HG02885 (cell line): ENCODE data around the gene KPNA3.

Experiments
- ATAC-seq: cut with Tn5 transposase; IDR thresholded peaks from one replicate; pipeline ENCODE4 v1.9.1; 2021; ENCODE audit warnings: mild to moderate bottlenecking; ENCODE audit not compliant: unreplicated experiment, poor library complexity

The KPNA3 gene

GRCh38 chr13:49690133-49690994, 102.1 kb downstream of the KPNA3 start:
- ATAC-seq = peak; percentile 22

- ATAC-seq = peak; percentile 71
Measured at GRCh38 chr13:49683489-49683888, 109.0 kb downstream of the KPNA3 start.

GRCh38 chr13:49681842-49682435, 110.5 kb downstream of the KPNA3 start:
- no peak for ATAC-seq

- ATAC-seq = no peak
Measured at GRCh38 chr13:49679246-49679645, 113.2 kb downstream of the KPNA3 start.

GRCh38 chr13:49678191-49678914, 114.1 kb downstream of the KPNA3 start:
- no peak for ATAC-seq

- ATAC-seq = no peak
Measured at GRCh38 chr13:49676581-49677298, 115.7 kb downstream of the KPNA3 start.

- no peak for ATAC-seq
Measured at GRCh38 chr13:49670828-49671227, 121.7 kb downstream of the KPNA3 start.

- ATAC-seq = peak; percentile 66
Measured at GRCh38 chr13:49669735-49670309, 122.7 kb downstream of the KPNA3 start.

GRCh38 chr13:49667773-49668172, 124.7 kb downstream of the KPNA3 start:
- no peak for ATAC-seq

GRCh38 chr13:49664606-49665005, 127.9 kb downstream of the KPNA3 start:
- ATAC-seq = no peak

- ATAC-seq = no peak
Measured at GRCh38 chr13:49657241-49657641, 135.2 kb downstream of the KPNA3 start.

- ATAC-seq = no peak
Measured at GRCh38 chr13:49655906-49656305, 136.6 kb downstream of the KPNA3 start.

- no peak for ATAC-seq
Measured at GRCh38 chr13:49654011-49654410, 138.5 kb downstream of the KPNA3 start.

GRCh38 chr13:49653478-49653877, 139.0 kb downstream of the KPNA3 start:
- ATAC-seq = no peak

- no peak for ATAC-seq
Measured at GRCh38 chr13:49652355-49653305, 139.9 kb downstream of the KPNA3 start.

GRCh38 chr13:49651570-49652354, 140.7 kb downstream of the KPNA3 start:
- ATAC-seq = no peak

- ATAC-seq = no peak
Measured at GRCh38 chr13:49649963-49650312, 142.5 kb downstream of the KPNA3 start.
